Epidermal melanocyte (primary cell): ENCODE measurements around the gene DNM3.

Experiments
- DNase-seq: peaks from one replicate; pipeline ENCODE4 v3.0.0; 2011; ENCODE audit warnings: low spot score; ENCODE audit not compliant: insufficient read length

Gene DNM3

GRCh38 chr1:172322219-172323061 is 481.1 kb downstream of the DNM3 start:
- no peak for DNase-seq

GRCh38 chr1:172323686-172324085 is 482.4 kb downstream of the DNM3 start:
- DNase-seq = no peak

DNA sequence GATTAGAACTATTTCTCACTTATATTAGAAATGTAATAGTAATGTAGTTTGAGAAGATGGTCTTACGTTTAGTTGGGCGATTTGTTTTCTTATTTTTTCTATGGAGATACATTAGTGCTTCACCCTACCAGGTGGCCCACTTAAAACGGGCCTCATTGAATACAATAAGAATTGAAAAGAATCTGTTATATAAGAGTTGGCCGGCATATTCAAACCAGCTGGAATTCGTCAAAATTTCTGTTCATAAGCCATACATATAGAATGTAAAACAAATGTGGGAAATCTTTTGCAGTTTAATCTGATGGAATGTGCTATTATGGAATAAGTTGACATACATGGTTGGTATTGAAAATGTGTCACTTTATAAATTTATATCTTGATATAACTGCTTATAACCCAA is 482.8 kb downstream of the DNM3 start:
- no peak for DNase-seq

GRCh38 chr1:172324761-172325160 is 483.5 kb downstream of the DNM3 start:
- no peak for DNase-seq

DNA sequence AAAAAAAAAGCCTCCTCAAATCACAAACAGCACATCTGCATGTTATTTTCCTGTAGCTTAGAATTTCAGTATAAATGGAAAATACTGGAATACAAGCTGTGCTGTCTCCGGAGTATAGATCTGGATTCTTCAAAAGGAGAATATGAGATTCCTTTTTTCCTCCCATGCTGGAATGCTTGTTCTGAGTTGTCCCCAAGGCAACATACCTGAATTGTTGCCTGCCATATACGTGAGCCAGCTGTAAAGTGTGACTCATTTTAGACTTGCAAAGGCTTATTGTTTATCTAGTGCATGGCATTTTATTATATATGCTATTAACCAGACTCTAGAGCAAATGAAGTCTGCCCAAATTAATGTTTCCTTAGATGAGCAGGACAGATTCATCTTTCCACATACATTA is 484.2 kb downstream of the DNM3 start:
- no peak for DNase-seq

DNA sequence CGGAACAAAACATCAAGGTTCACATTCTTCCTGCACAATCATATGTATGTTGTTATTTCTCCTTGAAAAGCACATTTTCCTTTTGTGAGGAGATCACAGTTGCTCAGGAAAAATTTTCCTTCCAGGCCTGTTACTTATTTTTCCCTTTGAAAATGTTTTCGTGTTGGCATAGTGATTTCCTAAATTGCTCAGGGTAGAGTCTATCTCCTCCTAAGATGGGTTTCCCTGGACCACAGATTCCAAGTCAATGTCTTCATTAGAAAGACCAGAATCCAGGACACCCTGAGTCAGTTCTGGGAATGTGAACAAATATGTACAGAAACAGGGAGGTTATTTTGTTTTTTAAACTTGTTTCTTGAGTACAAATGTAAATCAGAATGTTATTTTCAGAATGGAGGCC is 484.8 kb downstream of the DNM3 start:
- DNase-seq = no peak

- DNase-seq = no peak
Observed at GRCh38 chr1:172328266-172328665, 487.0 kb downstream of the DNM3 start.

- DNase-seq = no peak
Observed at GRCh38 chr1:172332230-172332629, 490.9 kb downstream of the DNM3 start.

DNA sequence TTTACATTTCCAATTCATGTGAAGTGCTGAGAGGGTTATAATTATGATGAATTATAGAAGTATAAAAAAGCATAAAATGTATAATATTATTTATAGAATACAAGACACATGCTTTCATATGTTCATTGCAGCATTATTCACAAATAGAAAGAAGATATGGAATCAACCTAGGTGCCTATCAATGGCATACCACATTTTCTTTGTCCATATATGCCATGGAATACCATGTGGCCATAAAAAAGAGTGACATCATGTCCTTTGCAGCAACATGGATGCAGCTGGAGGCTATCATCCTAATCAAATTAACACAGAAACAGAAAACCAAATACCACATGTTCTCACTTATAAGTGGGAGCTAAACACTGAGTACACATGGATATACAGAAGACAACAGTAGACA is 494.1 kb downstream of the DNM3 start:
- DNase-seq = no peak

DNA sequence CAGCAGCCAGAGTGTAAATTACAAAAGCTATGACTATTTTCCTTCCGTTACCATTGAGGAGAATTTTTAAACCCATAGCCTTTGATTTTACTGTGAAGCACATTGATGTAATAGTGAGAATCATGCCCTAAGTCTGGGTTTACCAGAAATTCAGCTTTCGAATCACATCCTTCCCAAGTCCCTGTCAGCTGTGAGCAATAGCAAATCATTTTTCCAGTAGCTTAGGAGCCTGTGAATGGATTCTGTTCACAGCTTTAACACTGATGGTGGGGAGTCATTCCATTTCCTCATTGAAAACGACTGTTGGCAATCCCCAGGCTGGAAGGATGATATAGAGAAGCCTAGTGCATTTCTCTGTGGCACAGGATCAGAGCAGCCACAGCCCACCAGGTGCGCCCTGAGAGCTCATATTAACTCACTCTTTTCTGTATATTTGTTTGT is 497.0 kb downstream of the DNM3 start:
- DNase-seq = no peak

- no peak for DNase-seq
Observed at GRCh38 chr1:172339842-172340241, 498.5 kb downstream of the DNM3 start.

DNA sequence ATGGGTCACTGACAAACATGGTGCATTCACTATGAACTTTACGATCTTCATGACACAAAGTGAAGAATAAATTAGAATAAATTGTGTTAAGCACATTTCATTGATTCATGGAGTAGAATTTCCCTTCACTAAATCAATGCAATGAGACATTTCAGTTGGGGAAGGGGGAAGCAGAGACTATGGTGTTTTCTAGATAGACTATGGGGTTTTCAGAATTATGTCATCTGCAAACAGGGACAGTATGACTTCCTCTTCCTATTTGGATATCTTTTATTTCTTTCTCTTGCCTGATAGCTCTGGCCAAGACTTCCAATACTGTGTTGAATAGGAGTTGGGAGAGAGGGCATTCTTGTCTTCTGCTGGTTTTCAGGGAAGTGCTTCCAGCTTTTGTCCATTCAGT is 499.2 kb downstream of the DNM3 start:
- no peak for DNase-seq

DNA sequence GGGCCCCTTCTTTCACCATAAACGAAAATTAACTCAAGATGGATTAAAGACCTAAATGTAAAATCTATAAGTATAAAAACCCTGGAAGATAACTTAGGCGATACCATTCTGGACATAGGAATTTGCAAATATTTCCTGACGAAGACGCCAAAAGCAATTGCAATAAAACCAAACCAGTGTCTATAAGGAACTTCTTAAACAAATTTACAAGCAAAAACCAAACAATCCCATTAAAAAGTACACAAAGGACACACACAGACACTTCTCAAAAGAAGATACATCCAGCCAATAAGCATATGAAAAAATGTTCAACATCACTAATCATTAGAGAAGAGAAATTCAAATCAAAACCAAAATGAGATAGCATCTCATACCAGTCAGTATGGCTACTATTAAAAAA is 500.4 kb downstream of the DNM3 start:
- no peak for DNase-seq

DNA sequence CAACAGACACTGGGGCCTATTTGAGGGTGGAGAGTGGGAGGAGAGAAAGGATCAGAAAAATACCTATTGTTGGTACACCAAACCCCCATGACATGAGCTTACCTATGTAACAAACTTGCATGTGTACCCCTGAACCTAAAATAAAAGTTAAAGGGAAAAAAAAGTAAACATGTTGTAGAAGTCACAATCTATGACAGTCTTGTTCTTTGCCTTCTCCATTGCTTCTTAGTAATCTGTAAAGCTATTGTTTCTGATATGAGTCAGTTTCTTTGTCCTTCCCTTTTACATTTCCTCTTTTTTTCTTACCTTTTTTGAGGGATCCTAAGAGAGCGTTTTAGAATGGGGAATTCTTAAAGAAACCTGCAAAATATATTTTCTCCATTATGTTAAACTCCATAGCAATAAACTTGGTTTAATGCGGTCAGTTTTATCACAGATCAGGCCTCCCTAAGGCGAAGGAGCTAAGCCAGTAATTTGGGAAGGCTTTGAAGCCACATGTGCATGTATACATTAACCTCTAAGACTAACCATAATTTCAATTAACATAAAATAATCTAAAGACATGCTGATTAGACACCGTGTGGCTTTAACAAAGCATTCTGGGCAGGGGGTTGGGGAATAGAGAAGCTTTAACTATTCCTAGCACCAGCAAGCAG is 501.4 kb downstream of the DNM3 start:
- DNase-seq = no peak

- DNase-seq = no peak
Observed at GRCh38 chr1:172343240-172344160, 502.2 kb downstream of the DNM3 start.

DNA sequence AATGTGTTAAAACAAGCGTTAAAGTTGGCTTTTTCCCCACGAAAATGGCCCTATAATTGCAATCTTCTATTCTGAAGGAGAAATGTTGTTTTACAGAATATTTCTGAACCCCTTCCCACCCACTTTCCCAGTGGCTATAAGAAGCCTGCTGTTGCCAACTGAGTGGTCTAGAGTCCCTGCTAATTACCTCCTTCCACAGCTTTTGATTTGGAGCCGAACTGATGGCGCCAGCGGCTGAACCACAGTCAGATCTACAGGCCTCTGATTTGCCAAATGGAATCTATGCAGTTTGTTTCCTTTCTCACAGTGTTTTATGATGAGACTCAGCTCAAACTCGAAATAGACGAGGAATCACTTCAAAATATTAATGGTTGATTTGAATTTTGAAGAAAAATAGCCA is 503.1 kb downstream of the DNM3 start:
- no peak for DNase-seq

DNA sequence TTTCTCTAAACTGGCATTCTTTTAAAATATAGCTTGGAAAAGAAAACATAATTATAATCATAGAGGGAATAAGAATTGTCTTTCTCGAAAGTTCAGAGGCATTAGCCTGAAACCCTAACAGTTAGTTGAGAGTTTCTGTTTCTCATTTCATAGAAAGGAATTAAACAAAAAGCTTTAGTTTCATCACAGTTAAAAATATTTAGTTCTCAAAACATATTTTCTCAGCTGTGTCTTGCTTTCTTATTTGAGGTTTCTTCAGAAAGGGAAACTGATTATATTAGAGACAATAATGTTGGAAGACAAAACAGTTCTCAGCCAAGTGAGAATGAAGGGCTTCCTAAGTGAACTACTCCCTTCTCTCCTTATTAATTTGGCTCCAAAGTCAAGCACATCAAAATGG is 503.8 kb downstream of the DNM3 start:
- no peak for DNase-seq

DNA sequence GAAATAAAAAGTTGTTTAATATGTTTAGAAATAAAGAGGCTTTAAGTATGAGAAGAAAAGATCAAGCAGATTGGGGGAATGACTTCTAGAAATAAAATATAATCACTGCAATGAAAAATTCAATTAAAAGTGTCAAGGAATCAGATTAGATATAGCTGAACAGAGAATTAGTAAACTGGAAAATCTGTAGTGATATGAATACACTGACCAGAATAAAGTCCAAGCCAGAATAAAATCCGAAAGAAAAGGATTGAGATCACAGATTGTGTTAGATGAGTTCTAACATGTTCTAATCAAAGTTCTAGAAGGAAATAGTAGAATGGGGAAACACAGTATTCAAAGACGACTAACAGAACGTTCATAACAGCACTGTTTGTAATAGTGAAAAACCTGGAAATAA is 506.1 kb downstream of the DNM3 start:
- DNase-seq = no peak

DNA sequence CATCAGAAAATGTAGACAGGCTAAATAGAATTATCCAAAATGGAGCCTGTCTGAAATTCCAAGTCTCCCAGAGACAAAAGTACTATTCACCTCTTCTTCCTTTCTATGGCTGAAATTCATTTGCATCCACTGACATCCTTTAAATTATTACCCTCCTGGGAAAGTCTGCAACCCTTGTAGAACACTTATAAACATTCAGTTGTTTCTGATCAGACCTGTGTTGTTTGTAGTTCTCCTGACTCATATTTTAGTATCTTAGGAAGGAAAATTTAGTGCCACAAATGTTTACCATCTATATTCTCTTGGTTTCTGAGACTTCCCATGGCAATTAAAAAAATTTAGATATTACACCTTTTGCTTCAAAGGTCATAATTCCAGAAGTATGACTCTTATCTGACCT is 509.6 kb downstream of the DNM3 start:
- no peak for DNase-seq

DNA sequence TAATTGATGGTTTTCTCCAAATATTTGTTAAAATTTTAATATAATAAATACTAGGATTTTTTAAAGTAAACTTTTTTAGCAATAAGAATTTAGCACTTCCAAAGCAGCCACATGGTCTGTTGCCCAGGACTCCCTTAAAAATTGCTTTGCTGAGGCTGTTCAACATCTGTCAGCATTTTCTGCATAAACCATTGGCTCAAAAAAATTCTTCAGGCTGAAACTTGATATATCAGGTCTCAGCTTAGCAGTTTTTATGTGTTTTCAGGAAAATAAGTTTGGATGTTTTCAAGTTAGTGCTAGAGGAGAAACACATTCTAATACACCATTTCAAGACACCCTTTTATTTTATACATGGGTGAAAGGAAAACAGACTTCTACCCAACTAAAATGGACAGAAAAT is 510.0 kb downstream of the DNM3 start:
- peak; percentile 27 for DNase-seq

DNA sequence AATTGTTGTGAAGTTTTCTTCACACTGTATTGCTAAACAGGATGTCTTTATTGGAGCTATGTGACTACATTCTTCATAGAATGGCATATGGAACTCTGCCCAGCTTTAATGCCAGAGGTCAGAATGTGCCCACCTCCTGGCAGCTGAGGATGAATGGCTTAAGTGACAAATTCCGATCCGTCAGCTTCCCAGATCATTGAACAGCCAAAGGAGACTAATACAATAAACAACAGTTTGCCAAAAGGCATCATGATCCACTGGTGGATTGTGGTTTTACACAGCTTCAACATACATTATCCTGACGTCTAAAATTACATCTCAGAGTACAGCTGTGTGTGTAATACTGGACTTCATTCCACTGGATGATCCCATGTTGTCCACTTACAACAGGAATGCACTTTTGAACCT is 510.5 kb downstream of the DNM3 start:
- DNase-seq = no peak

GRCh38 chr1:172352435-172352834 is 511.1 kb downstream of the DNM3 start:
- DNase-seq = no peak
